HG03159 (cell line): ENCODE data around the gene NUDT9.
"Not testable (repeated sequence)": the region's sequence is repeated elsewhere in the genome, so short reads cannot be mapped to it uniquely, and the experiment has no call there.

Experiments used
- ATAC-seq: cut with Tn5 transposase; IDR thresholded peaks from one replicate; pipeline ENCODE4 v1.9.1; 2021; ENCODE audit warnings: mild to moderate bottlenecking, moderate library complexity; ENCODE audit not compliant: unreplicated experiment

NUDT9 gene

GRCh38 chr4:87406902-87407301 lies 15.5 kb upstream of the NUDT9 start:
- not testable (repeated sequence) for ATAC-seq

GRCh38 chr4:87409420-87409939 lies 12.9 kb upstream of the NUDT9 start:
- ATAC-seq = no peak

GRCh38 chr4:87410157-87410556 lies 12.2 kb upstream of the NUDT9 start:
- ATAC-seq = no peak

GRCh38 chr4:87410679-87411078 lies 11.7 kb upstream of the NUDT9 start:
- ATAC-seq = no peak

GRCh38 chr4:87414816-87415215 lies 7.6 kb upstream of the NUDT9 start:
- ATAC-seq = no peak

- ATAC-seq = no peak
Measured at GRCh38 chr4:87416965-87417364, 5.4 kb upstream of the NUDT9 start.

GRCh38 chr4:87418410-87418809 lies 4.0 kb upstream of the NUDT9 start:
- not testable (repeated sequence) for ATAC-seq

- no peak for ATAC-seq
Measured at GRCh38 chr4:87419578-87420249, 2.7 kb upstream of the NUDT9 start.

GRCh38 chr4:87420276-87420830 lies 2.0 kb upstream of the NUDT9 start:
- no peak for ATAC-seq

- no peak for ATAC-seq
Measured at GRCh38 chr4:87423317-87424098, 1.1 kb downstream of the NUDT9 start.

GRCh38 chr4:87424099-87424543 lies 1.7 kb downstream of the NUDT9 start:
- ATAC-seq = not testable (repeated sequence)

GRCh38 chr4:87425711-87426110 lies 3.3 kb downstream of the NUDT9 start:
- ATAC-seq = no peak

- ATAC-seq = no peak
Measured at GRCh38 chr4:87426865-87427517, 4.6 kb downstream of the NUDT9 start.

- ATAC-seq = no peak
Measured at GRCh38 chr4:87427518-87427868, 5.1 kb downstream of the NUDT9 start.

GRCh38 chr4:87428979-87429378 lies 6.6 kb downstream of the NUDT9 start:
- ATAC-seq = no peak

GRCh38 chr4:87430038-87430437 lies 7.7 kb downstream of the NUDT9 start:
- no peak for ATAC-seq

GRCh38 chr4:87433342-87433741 lies 11.0 kb downstream of the NUDT9 start:
- ATAC-seq = no peak

- ATAC-seq = no peak
Measured at GRCh38 chr4:87442889-87443288, 20.5 kb downstream of the NUDT9 start.

GRCh38 chr4:87444741-87445140 lies 22.4 kb downstream of the NUDT9 start:
- no peak for ATAC-seq

GRCh38 chr4:87445964-87446363 lies 23.6 kb downstream of the NUDT9 start:
- ATAC-seq = no peak

- not testable (repeated sequence) for ATAC-seq
Measured at GRCh38 chr4:87446375-87446774, 24.0 kb downstream of the NUDT9 start.
